ENCODE measurements around the gene NRGN.

NRGN gene

DNA sequence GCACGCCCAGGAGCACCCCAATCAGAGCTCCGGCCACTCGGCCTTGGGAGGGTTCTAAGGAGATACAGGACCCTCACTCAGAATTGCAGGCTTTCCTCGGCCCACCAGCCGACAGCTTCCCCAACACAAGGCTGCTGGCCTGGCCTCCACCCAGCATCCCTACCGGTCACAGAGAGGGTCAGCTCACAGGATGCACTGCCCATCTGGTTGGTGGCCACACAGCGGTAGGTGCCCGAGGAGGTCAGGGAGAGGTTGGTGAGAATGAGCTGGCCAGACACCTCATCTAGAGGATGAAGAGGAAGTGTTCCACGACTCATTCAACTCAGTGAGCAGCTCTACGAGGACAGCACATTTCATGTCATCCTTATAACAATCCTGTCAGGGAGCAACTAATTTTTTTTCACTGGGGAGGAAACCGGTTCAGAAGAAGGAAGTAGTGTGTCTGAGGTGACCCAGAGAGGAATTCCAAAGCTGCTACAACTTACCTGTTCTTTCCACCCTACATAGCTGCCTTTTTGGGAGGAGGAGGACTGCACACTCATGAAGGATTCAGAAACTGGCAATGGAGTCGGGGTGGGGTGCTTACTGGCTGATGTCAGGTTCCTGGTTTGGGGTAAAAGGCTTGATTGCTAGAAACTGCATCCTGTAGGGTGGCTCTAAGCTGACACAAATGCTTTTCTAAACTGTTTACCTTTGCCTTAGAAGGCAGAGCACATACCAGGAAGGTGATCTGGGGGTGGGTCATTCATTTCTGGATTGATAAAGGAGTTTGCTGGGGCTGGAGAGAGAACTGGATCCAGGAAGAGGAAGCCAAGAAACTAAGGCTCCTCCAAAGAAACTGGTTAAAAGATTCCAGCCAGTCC, 9.0 kb downstream of the NRGN start:
- Histone ChIP-seq H3K4me3 (ENCODE audit: low read length in 2 of 2) (no peak overlapping the region), H3K4me1 (ENCODE audit: control insufficient read depth, insufficient read depth, low read length) (peaks cover 23% of the 10 kb centered on the region), H3K27ac (ENCODE audit: low read length) (no peak overlapping the region), H3K36me3 (ENCODE audit: control insufficient read depth in 2 of 2, insufficient read depth in 2 of 2, low read length in 2 of 2) (no peaks in the 10 kb centered on the region), H3K27me3 (ENCODE audit: control insufficient read depth in 1 of 2, insufficient read depth in 2 of 2, low read length in 2 of 2) (peaks cover 60 to 73% of the 10 kb centered on the region in 2 donors), H3K9ac (ENCODE audit: low read length in 2 of 2) (no peak overlapping the region), H3K9me3 (ENCODE audit: control insufficient read depth in 2 of 2, low read length in 2 of 2) (no peaks in the 10 kb centered on the region)

DNA sequence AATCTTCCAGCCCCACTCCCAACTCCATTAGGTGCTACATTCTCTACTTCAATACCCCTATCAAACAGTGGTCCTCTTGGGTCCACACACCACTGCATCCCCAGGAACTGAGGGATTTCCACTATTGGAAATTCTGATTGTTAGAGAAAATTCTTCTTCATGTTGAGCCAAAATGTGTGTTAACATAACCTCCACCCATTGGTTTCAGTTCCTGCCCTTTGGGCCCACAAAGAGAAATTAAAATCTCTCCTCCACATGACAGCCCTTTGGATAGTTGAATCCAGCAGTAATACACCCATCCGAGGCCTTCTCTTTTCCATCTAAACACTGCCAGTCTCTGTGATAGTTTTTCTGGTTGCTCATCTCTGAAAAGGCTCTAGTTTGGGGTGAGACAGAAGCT, 10.2 kb downstream of the NRGN start:
- H3K27ac ChIP-seq (ENCODE audit: low read length), result no peak overlapping the region
- no peaks in the 10 kb centered on the region for H3K36me3 ChIP-seq (ENCODE audit: control insufficient read depth in 2 of 2, insufficient read depth in 2 of 2, low read length in 2 of 2)
- H3K27me3 ChIP-seq (ENCODE audit: control insufficient read depth in 1 of 2, insufficient read depth in 2 of 2, low read length in 2 of 2), result peaks cover 63 to 73% of the 10 kb centered on the region in 2 donors
- H3K4me1 ChIP-seq (ENCODE audit: control insufficient read depth, insufficient read depth, low read length), result peaks cover 23% of the 10 kb centered on the region
- no peaks in the 10 kb centered on the region for H3K9me3 ChIP-seq (ENCODE audit: control insufficient read depth in 2 of 2, low read length in 2 of 2)
- H3K4me3 ChIP-seq (ENCODE audit: low read length in 2 of 2), result no peak overlapping the region
- no peak overlapping the region for H3K9ac ChIP-seq (ENCODE audit: low read length in 2 of 2)

DNA sequence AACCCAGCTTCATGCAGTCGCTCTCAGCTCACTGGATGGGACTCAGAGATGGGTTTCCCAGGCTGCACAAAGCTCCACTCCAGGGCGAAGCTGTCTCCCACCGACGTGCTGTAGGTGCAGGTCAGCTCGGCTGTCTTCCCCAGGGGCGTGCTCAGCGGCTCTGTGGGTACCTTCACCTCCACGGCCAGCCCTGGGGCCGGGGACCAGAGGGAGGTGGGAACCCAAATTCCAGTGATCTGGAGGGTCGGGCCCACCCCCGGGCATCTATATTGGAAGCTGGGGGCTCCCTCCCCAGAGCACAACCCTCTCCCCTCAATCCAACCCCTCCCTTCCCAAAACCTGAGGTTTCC, 11.6 kb downstream of the NRGN start:
- peaks cover 12% of the 10 kb centered on the region for H3K4me1 ChIP-seq (ENCODE audit: control insufficient read depth, insufficient read depth, low read length)
- H3K9me3 ChIP-seq (ENCODE audit: control insufficient read depth in 2 of 2, low read length in 2 of 2), result no peaks in the 10 kb centered on the region
- no peak overlapping the region for H3K9ac ChIP-seq (ENCODE audit: low read length in 2 of 2)
- H3K4me3 ChIP-seq (ENCODE audit: low read length in 2 of 2), result no peak overlapping the region
- no peaks in the 10 kb centered on the region for H3K36me3 ChIP-seq (ENCODE audit: control insufficient read depth in 2 of 2, insufficient read depth in 2 of 2, low read length in 2 of 2)
- H3K27ac ChIP-seq (ENCODE audit: low read length), result no peak overlapping the region
- H3K27me3 ChIP-seq (ENCODE audit: control insufficient read depth in 1 of 2, insufficient read depth in 2 of 2, low read length in 2 of 2), result peaks cover 59 to 60% of the 10 kb centered on the region in 2 donors

DNA sequence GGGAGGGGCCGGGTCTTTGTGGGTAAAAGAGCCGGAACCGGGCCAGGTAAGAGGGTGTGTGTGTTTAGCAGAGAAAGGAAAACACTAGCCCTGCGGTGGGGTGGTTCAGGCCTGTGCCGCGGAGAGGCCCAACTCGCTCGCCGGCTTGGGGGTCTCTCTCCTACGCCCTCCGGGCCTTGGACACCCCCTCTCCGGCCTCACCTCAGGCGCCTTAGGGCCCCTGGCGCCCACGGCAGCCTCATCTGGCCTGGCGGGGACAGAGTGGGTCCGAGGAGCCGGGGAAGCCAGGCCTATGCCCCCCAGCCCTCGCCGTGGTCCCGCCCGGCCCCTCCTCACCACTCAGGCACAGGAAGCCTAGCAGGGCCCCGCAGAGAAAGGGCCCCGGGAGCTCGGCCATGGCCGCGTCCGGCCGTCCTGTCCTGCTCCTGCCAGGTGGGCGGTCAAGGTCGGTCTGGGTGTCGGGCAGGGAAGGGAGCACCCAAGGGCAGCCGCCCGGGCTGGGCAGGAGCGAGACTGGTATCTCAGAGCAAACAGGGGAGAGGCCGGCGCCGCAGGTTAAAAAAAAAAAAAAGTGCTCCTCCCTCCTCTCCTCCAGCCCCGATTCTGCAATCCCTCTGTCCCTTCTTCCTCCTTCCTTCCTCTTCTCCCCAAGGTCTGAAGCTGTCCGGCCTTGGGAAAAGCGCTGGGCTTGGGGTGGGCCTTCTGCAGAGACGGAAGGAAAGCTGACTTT, 12.2 kb downstream of the NRGN start, which contains the start of gene VSIG2:
Gene VSIG2 (minus strand): TSS at position 515 of the 730 bp plus-strand sequence. CDS start 118 bp downstream, at position 397.
- Histone ChIP-seq H3K9me3 (ENCODE audit: control insufficient read depth in 2 of 2, low read length in 2 of 2) (no peaks in the 10 kb centered on the region), H3K4me3 (ENCODE audit: low read length in 2 of 2) (no peak within 1 kb of the TSS), H3K27ac (ENCODE audit: low read length) (no peak within 1 kb of the TSS), H3K27me3 (ENCODE audit: control insufficient read depth in 1 of 2, insufficient read depth in 2 of 2, low read length in 2 of 2) (peaks cover 60 to 61% of the 10 kb centered on the region in 2 donors), H3K4me1 (ENCODE audit: control insufficient read depth, insufficient read depth, low read length) (peaks cover 8% of the 10 kb centered on the region), H3K9ac (ENCODE audit: low read length in 2 of 2) (no peak within 1 kb of the TSS), H3K36me3 (ENCODE audit: control insufficient read depth in 2 of 2, insufficient read depth in 2 of 2, low read length in 2 of 2) (no peaks in the 10 kb centered on the region)

DNA sequence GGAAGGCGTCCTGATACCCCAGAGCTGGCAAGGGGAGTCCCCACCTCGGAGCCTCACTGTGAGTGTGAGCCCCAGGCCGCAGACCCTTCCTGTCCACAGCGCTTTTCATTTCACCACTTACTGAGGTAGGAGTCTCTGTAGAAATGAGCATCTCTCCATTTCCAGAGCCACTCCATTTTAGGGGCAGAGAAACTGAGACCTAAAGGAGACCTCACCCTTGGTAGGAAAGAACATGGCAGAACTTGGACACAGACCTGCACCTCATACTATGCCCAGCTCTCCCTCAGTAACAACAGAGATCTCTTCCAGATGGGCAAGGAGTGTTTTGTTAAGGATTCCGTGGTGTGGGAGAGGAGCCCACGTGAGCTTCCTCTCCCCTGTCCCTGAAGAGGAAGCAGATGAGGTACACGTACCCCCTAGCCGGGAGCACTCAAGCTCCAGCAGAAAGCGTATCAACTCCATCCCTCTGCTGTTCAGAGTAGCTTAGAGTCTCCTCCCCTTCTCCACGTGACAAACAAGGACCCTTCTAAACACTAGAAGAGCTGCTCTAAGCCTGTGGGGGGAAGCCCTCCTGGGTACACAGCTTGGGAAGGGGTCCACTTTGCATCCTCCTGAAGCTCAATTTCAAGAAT, 12.8 kb downstream of the NRGN start:
- peaks cover 60 to 61% of the 10 kb centered on the region in 2 donors for H3K27me3 ChIP-seq (ENCODE audit: control insufficient read depth in 1 of 2, insufficient read depth in 2 of 2, low read length in 2 of 2)
- H3K9ac ChIP-seq (ENCODE audit: low read length in 2 of 2), result no peak overlapping the region
- no peaks in the 10 kb centered on the region for H3K36me3 ChIP-seq (ENCODE audit: control insufficient read depth in 2 of 2, insufficient read depth in 2 of 2, low read length in 2 of 2)
- no peak overlapping the region for H3K27ac ChIP-seq (ENCODE audit: low read length)
- H3K4me1 ChIP-seq (ENCODE audit: control insufficient read depth, insufficient read depth, low read length), result peaks cover 4% of the 10 kb centered on the region
- no peak overlapping the region for H3K4me3 ChIP-seq (ENCODE audit: low read length in 2 of 2)
- no peaks in the 10 kb centered on the region for H3K9me3 ChIP-seq (ENCODE audit: control insufficient read depth in 2 of 2, low read length in 2 of 2)

DNA sequence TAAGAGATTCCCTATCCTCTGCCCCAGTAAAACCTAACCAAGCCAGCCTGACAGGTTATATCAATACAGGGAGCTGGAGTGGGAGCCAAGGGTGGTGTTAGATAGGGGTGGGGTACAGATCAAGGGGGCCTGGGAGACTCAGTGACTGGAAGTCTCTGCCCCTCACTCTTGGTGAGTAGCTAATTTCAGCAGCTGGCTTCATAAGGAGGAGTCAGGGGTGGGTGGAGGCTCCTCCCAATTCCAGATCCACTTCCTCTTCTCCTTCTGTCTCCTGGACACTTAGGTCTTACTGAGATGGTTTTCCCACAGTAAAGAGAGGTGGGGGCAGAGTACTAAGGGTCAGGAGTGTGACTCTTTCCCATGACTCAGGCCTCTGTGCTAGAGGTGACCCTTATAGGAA, 13.5 kb downstream of the NRGN start:
- Histone ChIP-seq H3K4me1 (ENCODE audit: control insufficient read depth, insufficient read depth, low read length) (peaks cover 9% of the 10 kb centered on the region), H3K9ac (ENCODE audit: low read length in 2 of 2) (no peak overlapping the region), H3K27me3 (ENCODE audit: control insufficient read depth in 1 of 2, insufficient read depth in 2 of 2, low read length in 2 of 2) (peaks cover 60% of the 10 kb centered on the region in 2 donors), H3K36me3 (ENCODE audit: control insufficient read depth in 2 of 2, insufficient read depth in 2 of 2, low read length in 2 of 2) (no peaks in the 10 kb centered on the region), H3K27ac (ENCODE audit: low read length) (no peak overlapping the region), H3K9me3 (ENCODE audit: control insufficient read depth in 2 of 2, low read length in 2 of 2) (no peaks in the 10 kb centered on the region), H3K4me3 (ENCODE audit: low read length in 2 of 2) (no peak overlapping the region)

DNA sequence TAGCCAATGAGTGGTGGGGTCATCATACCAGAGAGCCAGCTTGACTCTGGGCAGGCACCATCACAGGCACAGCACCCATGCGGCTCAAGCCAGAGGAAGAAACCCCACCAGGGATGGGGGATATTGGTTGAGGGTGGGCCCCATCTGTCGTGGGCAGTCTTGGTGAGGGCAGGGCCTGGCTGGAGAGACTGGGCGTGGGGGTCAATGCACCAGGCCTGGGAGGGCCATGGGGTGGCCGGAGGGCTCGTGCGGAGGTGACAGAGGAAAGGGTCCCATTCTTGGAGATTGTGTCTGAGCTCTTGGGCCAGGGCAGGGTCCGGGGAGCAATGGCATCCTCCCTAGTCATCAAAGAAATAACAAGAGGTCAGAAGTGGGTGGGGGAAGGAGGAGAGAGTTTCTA, 13.9 kb downstream of the NRGN start:
- no peak overlapping the region for H3K27ac ChIP-seq (ENCODE audit: low read length)
- H3K4me3 ChIP-seq (ENCODE audit: low read length in 2 of 2), result no peak overlapping the region
- peaks cover 59 to 60% of the 10 kb centered on the region in 2 donors for H3K27me3 ChIP-seq (ENCODE audit: control insufficient read depth in 1 of 2, insufficient read depth in 2 of 2, low read length in 2 of 2)
- no peaks in the 10 kb centered on the region for H3K36me3 ChIP-seq (ENCODE audit: control insufficient read depth in 2 of 2, insufficient read depth in 2 of 2, low read length in 2 of 2)
- H3K9me3 ChIP-seq (ENCODE audit: control insufficient read depth in 2 of 2, low read length in 2 of 2), result no peaks in the 10 kb centered on the region
- H3K4me1 ChIP-seq (ENCODE audit: control insufficient read depth, insufficient read depth, low read length), result peaks cover 12% of the 10 kb centered on the region
- no peak overlapping the region for H3K9ac ChIP-seq (ENCODE audit: low read length in 2 of 2)

DNA sequence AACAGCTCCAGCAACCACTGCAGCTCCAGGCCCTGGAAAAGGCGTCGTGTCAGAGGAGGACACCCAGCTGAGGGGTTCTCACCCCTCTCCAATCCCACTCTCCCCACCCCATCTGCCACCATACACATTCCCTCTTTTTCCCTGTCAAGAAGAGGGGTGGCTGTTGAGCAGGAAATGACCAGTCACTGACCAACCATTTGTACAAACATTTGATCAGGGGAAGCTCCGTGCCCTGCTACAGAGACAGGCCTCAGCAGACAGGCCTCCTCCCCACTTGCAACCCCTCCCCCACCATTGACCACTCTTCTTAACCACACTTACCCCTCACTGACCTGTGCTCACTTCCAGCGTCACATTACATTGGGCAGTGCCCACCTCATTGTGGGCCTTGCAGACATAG, 14.6 kb downstream of the NRGN start:
- Histone ChIP-seq H3K4me1 (ENCODE audit: control insufficient read depth, insufficient read depth, low read length) (peaks cover 19% of the 10 kb centered on the region), H3K27ac (ENCODE audit: low read length) (no peak overlapping the region), H3K9me3 (ENCODE audit: control insufficient read depth in 2 of 2, low read length in 2 of 2) (no peaks in the 10 kb centered on the region), H3K36me3 (ENCODE audit: control insufficient read depth in 2 of 2, insufficient read depth in 2 of 2, low read length in 2 of 2) (no peaks in the 10 kb centered on the region), H3K9ac (ENCODE audit: low read length in 2 of 2) (no peak overlapping the region), H3K4me3 (ENCODE audit: low read length in 2 of 2) (no peak overlapping the region), H3K27me3 (ENCODE audit: control insufficient read depth in 1 of 2, insufficient read depth in 2 of 2, low read length in 2 of 2) (peaks cover 59 to 60% of the 10 kb centered on the region in 2 donors)

DNA sequence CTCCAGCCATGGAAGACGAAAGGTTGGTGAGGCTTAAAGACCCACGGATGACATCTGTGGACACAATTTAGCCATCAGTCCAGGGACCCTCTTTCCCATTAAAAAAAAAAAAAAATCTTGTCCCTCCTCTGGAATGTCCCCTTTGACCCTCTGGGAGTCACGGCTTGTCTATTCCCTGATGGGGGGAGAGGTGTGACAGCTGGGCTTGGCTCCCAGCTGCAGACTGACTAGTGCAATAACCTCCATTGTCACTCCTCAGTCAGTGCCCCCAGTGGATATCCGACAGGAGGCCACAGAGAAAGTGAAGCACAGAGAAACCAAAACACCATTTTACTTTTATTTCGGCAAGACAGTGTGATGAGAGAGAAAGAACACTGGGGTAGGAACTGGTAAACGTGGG, 15.0 kb downstream of the NRGN start:
- no peaks in the 10 kb centered on the region for H3K9me3 ChIP-seq (ENCODE audit: control insufficient read depth in 2 of 2, low read length in 2 of 2)
- H3K9ac ChIP-seq (ENCODE audit: low read length in 2 of 2), result no peak overlapping the region
- no peak overlapping the region for H3K4me3 ChIP-seq (ENCODE audit: low read length in 2 of 2)
- peaks cover 20% of the 10 kb centered on the region for H3K4me1 ChIP-seq (ENCODE audit: control insufficient read depth, insufficient read depth, low read length)
- no peaks in the 10 kb centered on the region for H3K36me3 ChIP-seq (ENCODE audit: control insufficient read depth in 2 of 2, insufficient read depth in 2 of 2, low read length in 2 of 2)
- H3K27ac ChIP-seq (ENCODE audit: low read length), result no peak overlapping the region
- peaks cover 58 to 64% of the 10 kb centered on the region in 2 donors for H3K27me3 ChIP-seq (ENCODE audit: control insufficient read depth in 1 of 2, insufficient read depth in 2 of 2, low read length in 2 of 2)

DNA sequence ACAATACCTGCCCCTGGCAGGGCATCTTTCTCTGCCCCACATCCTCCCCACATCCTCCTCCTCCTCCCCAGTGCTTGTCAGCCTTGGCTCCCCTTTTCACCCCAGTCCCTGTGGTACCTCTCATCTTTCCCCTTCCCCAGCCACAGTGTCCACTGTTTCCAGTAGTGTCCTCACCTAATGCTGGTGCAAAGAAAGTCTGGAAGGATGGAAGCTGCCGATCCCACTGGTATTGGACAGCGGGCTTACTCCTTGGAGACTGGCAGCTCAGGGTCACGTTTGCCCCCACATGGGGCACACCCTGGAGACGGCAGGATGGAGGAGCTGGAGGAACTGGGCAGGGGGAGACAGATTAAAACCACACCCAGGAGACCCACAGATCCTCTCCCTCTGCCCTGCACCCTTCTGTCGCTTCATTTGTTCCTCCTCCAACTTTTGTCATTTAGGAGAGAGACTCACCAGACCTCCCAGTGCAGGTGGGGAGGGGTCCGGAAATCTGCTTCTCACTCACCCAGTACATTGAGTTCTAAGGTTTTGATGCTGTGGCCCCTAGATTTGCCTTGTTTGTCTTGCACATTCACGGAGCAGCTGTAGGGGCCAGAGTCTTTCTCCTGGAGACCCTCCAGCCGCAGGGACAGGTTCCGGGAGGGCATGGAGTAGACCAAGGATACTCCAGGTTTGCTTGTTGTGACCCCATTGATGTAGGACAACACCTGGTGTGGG, 16.5 kb downstream of the NRGN start:
- Histone ChIP-seq H3K9me3 (ENCODE audit: control insufficient read depth in 2 of 2, low read length in 2 of 2) (no peaks in the 10 kb centered on the region), H3K27ac (ENCODE audit: low read length) (no peak overlapping the region), H3K9ac (ENCODE audit: low read length in 2 of 2) (no peak overlapping the region), H3K4me1 (ENCODE audit: control insufficient read depth, insufficient read depth, low read length) (peaks cover 28% of the 10 kb centered on the region), H3K4me3 (ENCODE audit: low read length in 2 of 2) (no peak overlapping the region), H3K27me3 (ENCODE audit: control insufficient read depth in 1 of 2, insufficient read depth in 2 of 2, low read length in 2 of 2) (peaks cover 64 to 72% of the 10 kb centered on the region in 2 donors), H3K36me3 (ENCODE audit: control insufficient read depth in 2 of 2, insufficient read depth in 2 of 2, low read length in 2 of 2) (no peaks in the 10 kb centered on the region)

All from stomach smooth muscle (tissue), 2 donors.